ENCODE measurements around the gene FAHD2A.
"Not testable (repeated sequence)": the region's sequence is repeated elsewhere in the genome, so short reads cannot be mapped to it uniquely, and the experiment has no call there.

- not testable (repeated sequence) for TF ChIP-seq CTCF (IDR thresholded peaks at IDR 0.05; ENCODE audit: borderline replicate concordance, extremely low read depth, low read length, poor library complexity, severe bottlenecking); EZH2 (IDR thresholded peaks at IDR 0.05; ENCODE audit: borderline replicate concordance, low read depth, low read length, severe bottlenecking)
These were observed 1.3 kb downstream of the FAHD2A start for GRCh38 chr2:95403824-95404223.

Data from DND-41 (cell line).